ENCODE data around the gene PDPR.
A peak's percentile ranks its signal among the peaks of the same experiment; 100 is the strongest.

Gene PDPR

GRCh38 chr16:70158261-70158939, 44.3 kb downstream of the PDPR start:
- TF ChIP-seq, protein P1, sequence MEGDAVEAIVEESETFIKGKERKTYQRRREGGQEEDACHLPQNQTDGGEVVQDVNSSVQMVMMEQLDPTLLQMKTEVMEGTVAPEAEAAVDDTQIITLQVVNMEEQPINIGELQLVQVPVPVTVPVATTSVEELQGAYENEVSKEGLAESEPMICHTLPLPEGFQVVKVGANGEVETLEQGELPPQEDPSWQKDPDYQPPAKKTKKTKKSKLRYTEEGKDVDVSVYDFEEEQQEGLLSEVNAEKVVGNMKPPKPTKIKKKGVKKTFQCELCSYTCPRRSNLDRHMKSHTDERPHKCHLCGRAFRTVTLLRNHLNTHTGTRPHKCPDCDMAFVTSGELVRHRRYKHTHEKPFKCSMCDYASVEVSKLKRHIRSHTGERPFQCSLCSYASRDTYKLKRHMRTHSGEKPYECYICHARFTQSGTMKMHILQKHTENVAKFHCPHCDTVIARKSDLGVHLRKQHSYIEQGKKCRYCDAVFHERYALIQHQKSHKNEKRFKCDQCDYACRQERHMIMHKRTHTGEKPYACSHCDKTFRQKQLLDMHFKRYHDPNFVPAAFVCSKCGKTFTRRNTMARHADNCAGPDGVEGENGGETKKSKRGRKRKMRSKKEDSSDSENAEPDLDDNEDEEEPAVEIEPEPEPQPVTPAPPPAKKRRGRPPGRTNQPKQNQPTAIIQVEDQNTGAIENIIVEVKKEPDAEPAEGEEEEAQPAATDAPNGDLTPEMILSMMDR (IDR thresholded peaks at IDR 0.05; ENCODE audit: borderline replicate concordance, control extremely low read depth, extremely low read depth, insufficient read depth, missing control alignments): no peak
- in situ Hi-C loops (cut with MboI; ENCODE audit: low sequenced_read_pairs, unreplicated experiment): no loop called here

GRCh38 chr16:70159355-70160348, 45.5 kb downstream of the PDPR start:
- in situ Hi-C loops (cut with MboI; ENCODE audit: low sequenced_read_pairs, unreplicated experiment): no loop called here
- TF ChIP-seq, protein P1 (IDR thresholded peaks at IDR 0.05; ENCODE audit: borderline replicate concordance, control extremely low read depth, extremely low read depth, insufficient read depth, missing control alignments): no peak
- DNase-seq (ENCODE audit: low spot score): peak; percentile 29

More at GRCh38 chr16:70158261-70158939, 44.3 kb downstream of the PDPR start:
- DNase-seq (ENCODE audit: low spot score): peak; percentile 35

GRCh38 chr16:70160388-70160787, 46.3 kb downstream of the PDPR start:
- TF ChIP-seq, protein P1 (IDR thresholded peaks at IDR 0.05; ENCODE audit: borderline replicate concordance, control extremely low read depth, extremely low read depth, insufficient read depth, missing control alignments): no peak
- in situ Hi-C loops (cut with MboI; ENCODE audit: low sequenced_read_pairs, unreplicated experiment): no loop called here
- no peak for DNase-seq (ENCODE audit: low spot score)

DNA sequence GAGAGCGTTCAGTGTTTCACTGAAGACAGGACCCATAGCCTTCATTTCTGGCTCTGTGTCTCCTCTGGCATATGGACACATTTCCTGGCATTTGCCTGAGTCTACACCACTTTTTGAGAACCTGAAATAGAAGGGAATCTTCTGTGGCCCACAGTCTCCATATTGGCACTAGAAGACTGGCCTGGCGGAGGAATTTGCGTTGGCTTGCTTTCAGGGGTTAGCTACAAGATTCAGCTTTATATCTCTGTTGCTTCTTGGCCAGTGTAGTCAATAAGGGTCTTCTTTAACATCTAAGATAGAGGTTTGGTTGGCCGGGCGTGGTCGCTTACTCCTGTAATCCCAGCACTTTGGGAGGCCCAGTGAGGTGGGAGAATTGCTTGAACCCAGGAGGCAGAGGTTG, 46.7 kb downstream of the PDPR start:
- TF ChIP-seq, protein P1 (IDR thresholded peaks at IDR 0.05; ENCODE audit: borderline replicate concordance, control extremely low read depth, extremely low read depth, insufficient read depth, missing control alignments): no peak
- DNase-seq (ENCODE audit: low spot score): peak; percentile 17
- in situ Hi-C loops (cut with MboI; ENCODE audit: low sequenced_read_pairs, unreplicated experiment): no loop called here

DNA sequence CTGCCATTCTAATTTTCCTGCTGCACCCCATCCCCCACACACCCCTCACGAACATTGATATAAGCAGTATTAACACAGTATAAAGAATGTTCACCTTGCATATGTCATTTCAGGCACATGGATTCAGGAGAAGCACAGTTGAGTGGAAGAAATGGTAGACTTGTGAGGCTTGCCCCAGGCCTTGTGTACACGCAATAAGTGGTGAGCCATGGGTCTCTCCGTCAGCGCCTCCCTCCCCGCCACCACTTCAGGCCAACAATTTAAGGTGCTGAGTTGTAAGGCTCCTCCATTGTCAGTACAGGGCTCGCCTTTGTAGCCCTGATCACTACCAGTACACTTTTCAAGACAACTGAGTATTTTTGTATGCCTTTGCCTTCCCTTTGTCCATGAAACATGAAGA, 47.2 kb downstream of the PDPR start:
- peak; percentile 27 for DNase-seq (ENCODE audit: low spot score)
- TF ChIP-seq, protein P1 (IDR thresholded peaks at IDR 0.05; ENCODE audit: borderline replicate concordance, control extremely low read depth, extremely low read depth, insufficient read depth, missing control alignments): no peak
- in situ Hi-C loops (cut with MboI; ENCODE audit: low sequenced_read_pairs, unreplicated experiment): no loop called here

- TF ChIP-seq, protein P1 (IDR thresholded peaks at IDR 0.05; ENCODE audit: borderline replicate concordance, control extremely low read depth, extremely low read depth, insufficient read depth, missing control alignments): no peak
- peak; percentile 27 for DNase-seq (ENCODE audit: low spot score)
- in situ Hi-C loops (cut with MboI; ENCODE audit: low sequenced_read_pairs, unreplicated experiment): no loop called here
These were observed 47.9 kb downstream of the PDPR start for GRCh38 chr16:70162041-70162451.
